HUES6 (cell line): Measurements from ENCODE around the gene DBN1.
A peak's percentile ranks its signal among the peaks of the same experiment; 100 is the strongest.

Experiments
- H3K27ac ChIP-seq: 2 replicates; pipeline ENCODE4 v1.7.0; 2013; ENCODE audit warnings: low read depth, mild to moderate bottlenecking, low read length, inconsistent platforms
- H3K27me3 ChIP-seq: 2 replicates; pipeline ENCODE4 v1.6.1; 2013; ENCODE audit warnings: low read length; ENCODE audit not compliant: control insufficient read depth, insufficient read depth
- H3K36me3 ChIP-seq: 2 replicates; pipeline ENCODE4 v1.6.1; 2013; ENCODE audit warnings: low read length; ENCODE audit not compliant: control insufficient read depth, insufficient read depth
- H3K4me1 ChIP-seq: 2 replicates; pipeline ENCODE4 v1.6.1; 2013; ENCODE audit warnings: low read length; ENCODE audit not compliant: control insufficient read depth, insufficient read depth
- H3K4me3 ChIP-seq: 2 replicates; pipeline ENCODE4 v1.5.1; 2013; ENCODE audit warnings: low read depth, low read length
- H3K9ac ChIP-seq: one replicate; pipeline ENCODE4 v1.6.1; 2013; ENCODE audit warnings: mild to moderate bottlenecking, low read length
- H3K9me3 ChIP-seq: 2 replicates; pipeline ENCODE4 v1.6.1; 2013; ENCODE audit warnings: low read depth, low read length; ENCODE audit not compliant: control insufficient read depth, insufficient read depth

The DBN1 gene

GRCh38 chr5:177511796-177512675 lies 38.6 kb upstream of the DBN1 start:
- Histone ChIP-seq H3K9ac (no peak overlapping the region), H3K4me3 (no peak overlapping the region), H3K27ac (no peak overlapping the region), H3K9me3 (no peaks in the 10 kb centered on the region), H3K27me3 (no peaks in the 10 kb centered on the region), H3K36me3 (peaks cover 61% of the 10 kb centered on the region), H3K4me1 (peaks cover 25% of the 10 kb centered on the region)

GRCh38 chr5:177511181-177511580 lies 37.7 kb upstream of the DBN1 start:
- peaks cover 61% of the 10 kb centered on the region for H3K36me3 ChIP-seq
- H3K27me3 ChIP-seq: no peaks in the 10 kb centered on the region
- peaks cover 25% of the 10 kb centered on the region for H3K4me1 ChIP-seq
- no peak overlapping the region for H3K9ac ChIP-seq
- H3K4me3 ChIP-seq: no peak overlapping the region
- no peaks in the 10 kb centered on the region for H3K9me3 ChIP-seq
- H3K27ac ChIP-seq: no peak overlapping the region

- no peaks in the 10 kb centered on the region for H3K27me3 ChIP-seq
- H3K9ac ChIP-seq: no peak overlapping the region
- H3K9me3 ChIP-seq: no peaks in the 10 kb centered on the region
- H3K27ac ChIP-seq: no peak overlapping the region
- H3K4me1 ChIP-seq: peaks cover 20% of the 10 kb centered on the region
- H3K4me3 ChIP-seq: no peak overlapping the region
- peaks cover 57% of the 10 kb centered on the region for H3K36me3 ChIP-seq
Observed at GRCh38 chr5:177510567-177511053, 37.2 kb upstream of the DBN1 start.

GRCh38 chr5:177509991-177510566 lies 36.6 kb upstream of the DBN1 start:
- Histone ChIP-seq H3K9me3 (no peaks in the 10 kb centered on the region), H3K4me3 (no peak overlapping the region), H3K9ac (no peak overlapping the region), H3K4me1 (peaks cover 19% of the 10 kb centered on the region), H3K36me3 (peaks cover 51% of the 10 kb centered on the region), H3K27ac (peak overlapping the region; percentile 30; the same call in 1 of the 2 replicates), H3K27me3 (no peaks in the 10 kb centered on the region)

- no peak within 1 kb of the TSS for H3K9ac ChIP-seq
- peak within 1 kb of the TSS; percentile 30; the same call in 1 of the 2 replicates for H3K27ac ChIP-seq
- H3K9me3 ChIP-seq: no peaks in the 10 kb centered on the region
- H3K4me1 ChIP-seq: peaks cover 19% of the 10 kb centered on the region
- H3K4me3 ChIP-seq: no peak within 1 kb of the TSS
- peaks cover 48% of the 10 kb centered on the region for H3K36me3 ChIP-seq
- no peaks in the 10 kb centered on the region for H3K27me3 ChIP-seq
Observed at GRCh38 chr5:177509381-177509951, 36.0 kb upstream of the DBN1 start, which contains the start of gene DOK3. Gene DOK3 (minus strand): TSS chr5:177509826. CDS start chr5:177509540, 286 bp downstream.

- Histone ChIP-seq H3K9ac (no peak overlapping the region), H3K4me1 (peaks cover 19% of the 10 kb centered on the region), H3K4me3 (no peak overlapping the region)
Observed at GRCh38 chr5:177508837-177509236, 35.4 kb upstream of the DBN1 start.

GRCh38 chr5:177508221-177508611 lies 34.8 kb upstream of the DBN1 start:
- Histone ChIP-seq H3K4me1 (peaks cover 19% of the 10 kb centered on the region), H3K27me3 (no peaks in the 10 kb centered on the region), H3K9ac (no peak overlapping the region), H3K36me3 (peaks cover 41% of the 10 kb centered on the region), H3K9me3 (no peaks in the 10 kb centered on the region), H3K4me3 (no peak overlapping the region), H3K27ac (no peak overlapping the region)

More at GRCh38 chr5:177508837-177509236, 35.4 kb upstream of the DBN1 start:
- peaks cover 43% of the 10 kb centered on the region for H3K36me3 ChIP-seq
- no peak overlapping the region for H3K27ac ChIP-seq
- no peaks in the 10 kb centered on the region for H3K27me3 ChIP-seq
- no peaks in the 10 kb centered on the region for H3K9me3 ChIP-seq

- peaks cover 38% of the 10 kb centered on the region for H3K36me3 ChIP-seq
- H3K27me3 ChIP-seq: no peaks in the 10 kb centered on the region
- H3K4me1 ChIP-seq: peaks cover 19% of the 10 kb centered on the region
- no peak overlapping the region for H3K27ac ChIP-seq
- no peak overlapping the region for H3K4me3 ChIP-seq
- no peak overlapping the region for H3K9ac ChIP-seq
- no peaks in the 10 kb centered on the region for H3K9me3 ChIP-seq
Observed at GRCh38 chr5:177507596-177508220, 34.3 kb upstream of the DBN1 start.

- Histone ChIP-seq H3K9me3 (no peaks in the 10 kb centered on the region), H3K27ac (no peak overlapping the region), H3K36me3 (peaks cover 34% of the 10 kb centered on the region), H3K27me3 (no peaks in the 10 kb centered on the region), H3K4me3 (no peak overlapping the region), H3K9ac (no peak overlapping the region), H3K4me1 (peaks cover 19% of the 10 kb centered on the region)
Observed at GRCh38 chr5:177507165-177507564, 33.7 kb upstream of the DBN1 start.

GRCh38 chr5:177505075-177505474 lies 31.6 kb upstream of the DBN1 start:
- H3K4me3 ChIP-seq: no peak overlapping the region
- H3K27ac ChIP-seq: no peak overlapping the region
- H3K9ac ChIP-seq: no peak overlapping the region
- peaks cover 16% of the 10 kb centered on the region for H3K36me3 ChIP-seq
- H3K9me3 ChIP-seq: no peaks in the 10 kb centered on the region
- H3K27me3 ChIP-seq: no peaks in the 10 kb centered on the region
- peaks cover 21% of the 10 kb centered on the region for H3K4me1 ChIP-seq
